OCI-LY7 (cell line): ENCODE measurements around the gene PAK1.

Experiments used
- CTCF ChIP-seq: fragments of 200-600 bp; sonication (generic); conservative IDR thresholded peaks from 2 replicates; pipeline ENCODE4 v1.5.1; 2014; ENCODE audit warnings: mild to moderate bottlenecking, antibody characterized with exemption, low read length, moderate library complexity, mixed read lengths
- EZH2phosphoT487 ChIP-seq: fragments of 200-600 bp; sonication (generic); IDR thresholded peaks from 2 replicates; pipeline ENCODE4 v1.6.1; 2018; ENCODE audit warnings: low read depth, borderline replicate concordance, mild to moderate bottlenecking, mixed run types, antibody characterized with exemption, low read length, moderate library complexity, mixed read lengths

- TF ChIP-seq CTCF: no peak
- TF ChIP-seq EZH2phosphoT487: no peak
Observed at GRCh38 chr11:77467233-77467632, 6.7 kb downstream of the PAK1 start.
